HepG2 (cell line): Measurements from ENCODE around the gene USP15. TPM values are rescaled to one million over a fixed set of nuclear protein-coding genes. Genes with fewer than 3 reads are reported as not detected.

Experiments used
- CAMTA2 ChIP-seq: sonication (generic); formaldehyde crosslinking; IDR thresholded peaks from 2 replicates; pipeline ENCODE4 v1.4.0; 2020; ENCODE audit warnings: mild to moderate bottlenecking, missing genetic modification reagents, borderline replicate concordance
- E2F1 ChIP-seq: sonication (generic); formaldehyde crosslinking; IDR thresholded peaks from 2 replicates; pipeline ENCODE4 v1.5.0; 2020; ENCODE audit warnings: missing genetic modification reagents
- GLI4 ChIP-seq: sonication (generic); formaldehyde crosslinking; IDR thresholded peaks from 2 replicates; pipeline ENCODE4 v1.5.1; 2020; ENCODE audit warnings: missing genetic modification reagents, mild to moderate bottlenecking, moderate library complexity, borderline replicate concordance
- PPARG ChIP-seq: conservative IDR thresholded peaks from 2 replicates; pipeline ENCODE4 v1.6.1; 2016; ENCODE audit warnings: missing biosample characterization, missing genetic modification reagents
- RFX5 ChIP-seq: IDR thresholded peaks from 2 replicates; pipeline ENCODE4 v1.6.1; 2011; ENCODE audit warnings: low read depth, low read length, improper control_type of control experiment
- SRF ChIP-seq: IDR thresholded peaks from 2 replicates; pipeline ENCODE4 v1.6.1; 2011; ENCODE audit warnings: mild to moderate bottlenecking, low read depth, low read length, moderate library complexity
- ZBED4 ChIP-seq: sonication (generic); formaldehyde crosslinking; IDR thresholded peaks from 2 replicates; pipeline ENCODE4 v1.4.0; 2020; ENCODE audit warnings: missing genetic modification reagents, borderline replicate concordance
- ZNF138 ChIP-seq: sonication (generic); formaldehyde crosslinking; IDR thresholded peaks from 2 replicates; pipeline ENCODE4 v1.5.0; 2020; ENCODE audit warnings: mild to moderate bottlenecking, low read depth, missing genetic modification reagents
- ZNF558 ChIP-seq: sonication (generic); formaldehyde crosslinking; IDR thresholded peaks from 2 replicates; pipeline ENCODE4 v1.9.0; 2022; ENCODE audit warnings: mild to moderate bottlenecking, missing genetic modification reagents, borderline replicate concordance
- ZNF672 ChIP-seq: sonication (generic); formaldehyde crosslinking; IDR thresholded peaks from 2 replicates; pipeline ENCODE4 v1.8.1; 2022; ENCODE audit warnings: missing genetic modification reagents
- ZNF687 ChIP-seq: sonication (generic); formaldehyde crosslinking; IDR thresholded peaks from 2 replicates; pipeline ENCODE4 v1.5.1; 2020; ENCODE audit warnings: mild to moderate bottlenecking, missing genetic modification reagents, moderate library complexity
- ZNF776 ChIP-seq: sonication (generic); formaldehyde crosslinking; IDR thresholded peaks from 2 replicates; pipeline ENCODE4 v1.4.0; 2020; ENCODE audit warnings: mild to moderate bottlenecking, missing genetic modification reagents
- ZNF883 ChIP-seq: sonication (generic); formaldehyde crosslinking; IDR thresholded peaks from 2 replicates; pipeline ENCODE4 v1.5.1; 2020; ENCODE audit warnings: mild to moderate bottlenecking, missing genetic modification reagents; ENCODE audit errors: not compliant biosample characterization
- polyA plus RNA-seq, 8 experiments: library from polyadenylated mRNA; depleted of rRNA in 3 of 8; stranded (reverse) in 7 of 8; unstranded in 1 of 8; fragments of >200 nt; fragmentation: Illumina TruSeq in 4 of 8; extraction: Trizol in 4 of 8; gene quantifications; 2 replicates each; pipeline versions ENCODE4 v1.2.1 to v1.2.3, GENCODE V29; 2011 to 2016; ENCODE audit warnings: low read depth in 4 of 8, missing spikeins in 1 of 8, mixed read lengths in 1 of 8; ENCODE audit not compliant: insufficient read depth in 1 of 8
- total RNA-seq, 5 experiments: library from RNA; depleted of rRNA; stranded (reverse); fragments of >200 nt; fragmentation: Illumina TruSeq; extraction: Trizol; gene quantifications; 2 replicates each; pipeline ENCODE4 v1.2.3, GENCODE V29; 2016; ENCODE audit warnings: low read depth in 1 of 5

USP15 gene
- total and polyA plus RNA-seq, 2 of the 13 experiments (the other 11 are each of a cell fraction or from before 2014, with no cell fraction given): 17.3 to 51.7 TPM

GRCh38 chr12:62259993-62260732, at the start of gene USP15 (continued):
- peak; percentile 92 for TF ChIP-seq ZNF687 (CRISPR knock-in tag)
- 0 out of 2 replicates have a peak, but pooled peaks have one; percentile 45 for TF ChIP-seq RFX5
- peak; percentile 81 for TF ChIP-seq ZNF883 (CRISPR knock-in tag)
- TF ChIP-seq GLI4 (CRISPR knock-in tag): 0 out of 2 replicates have a peak, but pooled peaks have one; percentile 29
- TF ChIP-seq ZNF776 (CRISPR knock-in tag): peak; percentile 57; the same call in 1 of the 2 replicates
- no peak; the same call in 1 of the 2 replicates for TF ChIP-seq ZBED4
- no peak for TF ChIP-seq E2F1 (CRISPR knock-in tag)
- 0 out of 2 replicates have a peak, but pooled peaks have one; percentile 5 for TF ChIP-seq SRF
- no peak for TF ChIP-seq CAMTA2 (CRISPR knock-in tag)
- no peak; the same call in 1 of the 2 replicates for TF ChIP-seq ZNF138
- no peak for TF ChIP-seq ZNF672 (CRISPR knock-in tag)
- TF ChIP-seq PPARG: peak; percentile 69
- peak; percentile 92; the same call in 1 of the 2 replicates for TF ChIP-seq ZNF558 (CRISPR knock-in tag)
